Endothelial cell of umbilical vein (primary cell): ENCODE data around the gene SLC44A5. TPM values are rescaled to one million over a fixed set of nuclear protein-coding genes. Genes with fewer than 3 reads are reported as not detected.

Experiments
- BruUV-seq: library from RNA; stranded (reverse); fragments of 400-500 nt; replicated peaks from 2 replicates; lab custom pipeline; 2021; lab: Mats Ljungman, UMichigan
- CTCF ChIA-PET: fragments of 300-600, 350-600 bp; sonication (Branson Sonifier 250); formaldehyde crosslinking; loops from one replicate; lab custom pipeline; 2021; ENCODE audit warnings: antibody characterized with exemption, inconsistent platforms; lab: Charles Lee
- POLR2A ChIA-PET: fragments of 300-600, 350-600 bp; sonication (Branson Sonifier 250); formaldehyde crosslinking; loops from one replicate; lab custom pipeline; 2021; ENCODE audit warnings: antibody characterized with exemption, inconsistent platforms; lab: Charles Lee
- DNase-seq: peaks from one replicate; pipeline ENCODE4 v3.0.0-alpha.2; 2011; ENCODE audit warnings: low read depth, low spot score
- FAIRE-seq: peaks from 2 replicates; lab custom pipeline; 2011; peaks lifted over from hg19 to GRCh38; lab: Jason Lieb, UNC
- H2AFZ ChIP-seq: 2 replicates; pipeline ENCODE4 v1.6.0; 2012; ENCODE audit warnings: low read depth, low read length, control low read depth, inconsistent platforms
- H3K27ac ChIP-seq: 2 replicates; pipeline ENCODE4 v1.5.1; 2011; ENCODE audit warnings: low read depth, mild to moderate bottlenecking, control low read depth, low read length, moderate library complexity; ENCODE audit not compliant: insufficient read depth
- H3K27me3 ChIP-seq, 2 experiments: 2 replicates each; pipeline versions ENCODE4 v1.6.0 to v1.6.1; 2011; ENCODE audit warnings: low read length in 2 of 2, mixed read lengths in 1 of 2; ENCODE audit not compliant: control insufficient read depth in 2 of 2, insufficient read depth in 2 of 2
- H3K36me3 ChIP-seq, 2 experiments: 2 replicates in 1 of 2; 3 replicates in 1 of 2; pipeline ENCODE4 v1.5.1; 2011; ENCODE audit warnings: low read length in 2 of 2, mild to moderate bottlenecking in 1 of 2, moderate library complexity in 1 of 2; ENCODE audit not compliant: control insufficient read depth in 2 of 2, insufficient read depth in 2 of 2; ENCODE audit errors: extremely low read depth in 1 of 2
- H3K4me1 ChIP-seq: 3 replicates; pipeline ENCODE4 v1.5.1; 2011; ENCODE audit warnings: mild to moderate bottlenecking, low read length; ENCODE audit not compliant: control insufficient read depth, insufficient read depth; ENCODE audit errors: extremely low read depth
- H3K4me2 ChIP-seq: 2 replicates; pipeline ENCODE4 v1.6.1; 2011; ENCODE audit warnings: low read length, control low read depth, mixed read lengths; ENCODE audit not compliant: insufficient read depth
- H3K4me3 ChIP-seq, 3 experiments: fragments of 200-600 bp in 1 of 3; sonication (generic), shearing (Covaris generic) in 1 of 3; replicated peaks in 1 of 3; 2 replicates each; pipeline ENCODE4 v1.5.1; 2011 to 2016; ENCODE audit warnings: control low read depth in 3 of 3, low read length in 3 of 3, mild to moderate bottlenecking in 2 of 3, inconsistent platforms in 1 of 3, low read depth in 1 of 3, moderate library complexity in 1 of 3; ENCODE audit not compliant: insufficient read depth in 1 of 3
- H3K79me2 ChIP-seq: 2 replicates; pipeline ENCODE4 v1.6.0; 2012; ENCODE audit warnings: low read length, inconsistent platforms; ENCODE audit not compliant: control insufficient read depth, insufficient read depth
- H3K9ac ChIP-seq: replicated peaks from 2 replicates; pipeline ENCODE3; 2011; ENCODE audit warnings: low read length, control low read depth; ENCODE audit not compliant: insufficient read depth; ENCODE audit errors: extremely low read depth
- H3K9me1 ChIP-seq: replicated peaks from 3 replicates; pipeline ENCODE4 v1.6.0; 2011; ENCODE audit warnings: mild to moderate bottlenecking, low read length; ENCODE audit not compliant: control insufficient read depth, insufficient read depth; ENCODE audit errors: extremely low read depth
- H3K9me3 ChIP-seq: replicated peaks from 2 replicates; pipeline ENCODE4 v1.5.1; 2012; ENCODE audit warnings: low read length, inconsistent platforms; ENCODE audit not compliant: control insufficient read depth, insufficient read depth
- H4K20me1 ChIP-seq: replicated peaks from 2 replicates; pipeline ENCODE3; 2011; ENCODE audit warnings: mild to moderate bottlenecking, low read length; ENCODE audit not compliant: control insufficient read depth, insufficient read depth; ENCODE audit errors: extremely low read depth
- EZH2 ChIP-seq: IDR thresholded peaks from 2 replicates; pipeline ENCODE4 v1.6.1; 2012; ENCODE audit warnings: borderline replicate concordance, low read depth, mild to moderate bottlenecking, moderate library complexity, low read length, inconsistent platforms; ENCODE audit not compliant: severe bottlenecking
- FOS ChIP-seq: IDR thresholded peaks from 2 replicates; pipeline ENCODE4 v1.6.1; 2011; ENCODE audit warnings: mild to moderate bottlenecking, low read length, moderate library complexity, borderline replicate concordance; ENCODE audit not compliant: insufficient read depth
- GATA2 ChIP-seq: IDR thresholded peaks from 2 replicates; pipeline ENCODE4 v1.7.0; 2011; ENCODE audit warnings: low read depth, mild to moderate bottlenecking, moderate library complexity, mixed read lengths, low read length; ENCODE audit not compliant: insufficient read length, insufficient read depth
- JUN ChIP-seq: IDR thresholded peaks from 2 replicates; pipeline ENCODE4 v1.6.1; 2011; ENCODE audit warnings: borderline replicate concordance, low read depth; ENCODE audit not compliant: insufficient read length, insufficient read depth
- MYC ChIP-seq: IDR thresholded peaks from one replicate; pipeline ENCODE4 v1.6.1; 2011; ENCODE audit warnings: mild to moderate bottlenecking, low read depth, low read length
- POLR2A ChIP-seq: IDR thresholded peaks from 2 replicates; pipeline ENCODE4 v1.6.1; 2012; ENCODE audit warnings: low read depth, mild to moderate bottlenecking, control low read depth, low read length
- POLR2AphosphoS5 ChIP-seq: IDR thresholded peaks from 2 replicates; pipeline ENCODE4 v1.6.1; 2012; ENCODE audit warnings: low read depth, mild to moderate bottlenecking, control low read depth, low read length, moderate library complexity; ENCODE audit not compliant: insufficient read depth
- dilution Hi-C: fragments of 300-500 bp; cut with MboI; formaldehyde crosslinking; loops from one replicate; pipeline ENCODE4 v1.15.0; 2019; ENCODE audit warnings: low sequenced_read_pairs; ENCODE audit not compliant: extremely low pct_ligation_motif_present
- intact Hi-C: fragments of 100-400 bp; cut with micrococcal nuclease; formaldehyde crosslinking; loops from one replicate; pipeline ENCODE4 v1.10.0; 2022
- polyA plus RNA-seq, 4 experiments: library from polyadenylated mRNA; depleted of rRNA in 3 of 4; stranded (reverse) in 3 of 4; unstranded in 1 of 4; fragments of >200 nt; gene quantifications; 2 replicates each; pipeline versions ENCODE4 v1.2.1 to v1.2.3, GENCODE V29; 2011 to 2012; ENCODE audit warnings: missing spikeins in 1 of 4
- total RNA-seq: library from RNA; stranded (reverse); gene quantifications from 2 replicates; pipeline ENCODE4 v1.2.3, GENCODE V29; 2021
- TF ChIP-seq, protein P1 (sequence below): IDR thresholded peaks from 2 replicates; pipeline ENCODE4 v1.6.1; 2011; ENCODE audit not compliant: insufficient read depth, insufficient read length
- TF ChIP-seq, protein P2 (sequence below), 2 donors: IDR thresholded peaks; 1 replicate in 1 of 2; 2 replicates in 1 of 2; pipeline ENCODE4 v1.5.1; 2011; ENCODE audit warnings: low read length in 2 of 2, mild to moderate bottlenecking in 2 of 2, moderate library complexity in 2 of 2, control low read depth in 1 of 2, inconsistent platforms in 1 of 2, low read depth in 1 of 2; ENCODE audit not compliant: insufficient read depth in 1 of 2; ENCODE audit errors: extremely low read depth in 1 of 2

SLC44A5 gene
- total and polyA plus RNA-seq, 2 donors (not counting 3 experiments of a cell fraction or from before 2014, with no cell fraction given): 1.6 to 3.2 TPM

DNA sequence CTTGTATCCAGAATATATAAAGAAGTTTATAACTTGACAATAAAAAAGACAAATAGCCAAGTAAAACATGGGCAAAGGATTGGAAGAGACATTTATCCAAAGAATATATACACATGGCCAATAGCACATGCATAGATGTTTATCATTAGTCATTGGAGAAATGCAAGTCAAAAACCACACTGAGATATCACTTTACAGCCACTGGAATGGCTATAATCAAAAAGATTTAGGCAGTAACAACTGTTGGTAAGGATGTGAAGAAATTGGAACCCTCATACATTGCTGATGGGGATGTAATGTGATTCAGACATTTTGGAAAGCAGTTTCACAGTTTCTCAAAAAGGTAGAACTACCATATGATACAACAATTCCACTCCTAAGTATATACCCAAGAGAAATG is 51.1 kb downstream of the SLC44A5 start:
- H3K27me3 ChIP-seq: no peaks in the 10 kb centered on the region
- no peaks in the 10 kb centered on the region for H3K79me2 ChIP-seq
- no peak overlapping the region for H2AFZ ChIP-seq
- H4K20me1 ChIP-seq: no peaks in the 10 kb centered on the region
- H3K36me3 ChIP-seq: no peaks in the 10 kb centered on the region
- H3K4me1 ChIP-seq: peaks cover 5% of the 10 kb centered on the region
- dilution Hi-C loops (no loop called here), intact Hi-C loops (no loop called here)
- TF ChIP-seq POLR2AphosphoS5 (no peak), JUN (no peak), POLR2A (no peak), GATA2 (no peak), MYC (no peak), EZH2 (no peak), FOS (no peak)
- TF ChIP-seq, protein P1, sequence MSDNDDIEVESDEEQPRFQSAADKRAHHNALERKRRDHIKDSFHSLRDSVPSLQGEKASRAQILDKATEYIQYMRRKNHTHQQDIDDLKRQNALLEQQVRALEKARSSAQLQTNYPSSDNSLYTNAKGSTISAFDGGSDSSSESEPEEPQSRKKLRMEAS: no peak
- TF ChIP-seq, protein P2, sequence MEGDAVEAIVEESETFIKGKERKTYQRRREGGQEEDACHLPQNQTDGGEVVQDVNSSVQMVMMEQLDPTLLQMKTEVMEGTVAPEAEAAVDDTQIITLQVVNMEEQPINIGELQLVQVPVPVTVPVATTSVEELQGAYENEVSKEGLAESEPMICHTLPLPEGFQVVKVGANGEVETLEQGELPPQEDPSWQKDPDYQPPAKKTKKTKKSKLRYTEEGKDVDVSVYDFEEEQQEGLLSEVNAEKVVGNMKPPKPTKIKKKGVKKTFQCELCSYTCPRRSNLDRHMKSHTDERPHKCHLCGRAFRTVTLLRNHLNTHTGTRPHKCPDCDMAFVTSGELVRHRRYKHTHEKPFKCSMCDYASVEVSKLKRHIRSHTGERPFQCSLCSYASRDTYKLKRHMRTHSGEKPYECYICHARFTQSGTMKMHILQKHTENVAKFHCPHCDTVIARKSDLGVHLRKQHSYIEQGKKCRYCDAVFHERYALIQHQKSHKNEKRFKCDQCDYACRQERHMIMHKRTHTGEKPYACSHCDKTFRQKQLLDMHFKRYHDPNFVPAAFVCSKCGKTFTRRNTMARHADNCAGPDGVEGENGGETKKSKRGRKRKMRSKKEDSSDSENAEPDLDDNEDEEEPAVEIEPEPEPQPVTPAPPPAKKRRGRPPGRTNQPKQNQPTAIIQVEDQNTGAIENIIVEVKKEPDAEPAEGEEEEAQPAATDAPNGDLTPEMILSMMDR (IDR thresholded peaks at IDR 0.05; ENCODE audit: extremely low read depth in 1 of 2, insufficient read depth in 1 of 2, low read depth in 1 of 2, low read length in 2 of 2): no peak
- ChIA-PET POLR2A (no interaction called here), CTCF (no interaction called here)
- H3K4me2 ChIP-seq: no peak overlapping the region
- no peak overlapping the region for H3K4me3 ChIP-seq
- H3K9me1 ChIP-seq: no peaks in the 10 kb centered on the region
- BruUV-seq: no TSS peak
- FAIRE-seq: no peak
- DNase-seq: no peak
- H3K9me3 ChIP-seq: no peaks in the 10 kb centered on the region
- H3K27ac ChIP-seq: no peak overlapping the region
- H3K9ac ChIP-seq: no peak overlapping the region
